Neural progenitor cell (in vitro differentiated cells): Measurements from ENCODE around the gene SLCO3A1. TPM values are rescaled to one million over a fixed set of nuclear protein-coding genes. Genes with fewer than 3 reads are reported as not detected.

ENCODE experiments used
- DNase-seq: peaks from one replicate; pipeline ENCODE4 v3.0.0-alpha.2; 2016; ENCODE audit warnings: low spot score
- H2AFZ ChIP-seq: fragments of 200-600 bp; sonication (generic); replicated peaks from 2 replicates; pipeline ENCODE4 v1.6.1; 2016; ENCODE audit warnings: antibody characterized with exemption
- H3F3A ChIP-seq: fragments of 200-600 bp; sonication (generic); 2 replicates; pipeline ENCODE4 v1.6.1; 2016; ENCODE audit warnings: antibody characterized with exemption, low read depth
- H3K27ac ChIP-seq: fragments of 200-600 bp; sonication (generic); 2 replicates; pipeline ENCODE4 v1.5.1; 2016; ENCODE audit warnings: mild to moderate bottlenecking
- H3K27me3 ChIP-seq: fragments of 200-600 bp; sonication (generic); 2 replicates; pipeline ENCODE4 v1.6.1; 2016; ENCODE audit warnings: mild to moderate bottlenecking, moderate library complexity
- H3K36me3 ChIP-seq: fragments of 200-600 bp; sonication (generic); 2 replicates; pipeline ENCODE4 v1.5.1; 2016
- H3K4me1 ChIP-seq: fragments of 200-600 bp; sonication (generic); 2 replicates; pipeline ENCODE4 v1.6.1; 2016; ENCODE audit warnings: mixed run types
- H3K4me2 ChIP-seq: fragments of 200-600 bp; sonication (generic); 2 replicates; pipeline ENCODE4 v1.6.1; 2016
- H3K4me3 ChIP-seq: fragments of 200-600 bp; sonication (generic); 2 replicates; pipeline ENCODE4 v1.5.1; 2016
- H3K79me2 ChIP-seq: fragments of 200-600 bp; sonication (generic); 2 replicates; pipeline ENCODE4 v1.6.1; 2016; ENCODE audit warnings: low read depth
- H3K9ac ChIP-seq: fragments of 200-600 bp; sonication (generic); 2 replicates; pipeline ENCODE4 v1.6.1; 2016
- H3K9me3 ChIP-seq: fragments of 200-600 bp; sonication (generic); 2 replicates; pipeline ENCODE4 v1.5.1; 2016; ENCODE audit warnings: low read depth
- H4K20me1 ChIP-seq: fragments of 200-600 bp; sonication (generic); 2 replicates; pipeline ENCODE4 v1.6.1; 2016; ENCODE audit warnings: low read depth
- H3K27ac Mint-ChIP-seq: 3 replicates; pipeline ENCODE4 v1.8.0; 2021; ENCODE audit warnings: mixed read lengths
- H3K27me3 Mint-ChIP-seq: 2 replicates; pipeline ENCODE4 v1.8.0; 2022; ENCODE audit warnings: low read depth, mild to moderate bottlenecking, inconsistent platforms, moderate library complexity, mixed read lengths; ENCODE audit not compliant: insufficient read depth
- H3K36me3 Mint-ChIP-seq: 3 replicates; pipeline ENCODE4 v1.8.0; 2021; ENCODE audit warnings: mixed read lengths
- H3K4me1 Mint-ChIP-seq: 3 replicates; pipeline ENCODE4 v1.8.0; 2021; ENCODE audit warnings: mixed read lengths
- H3K4me3 Mint-ChIP-seq: 3 replicates; pipeline ENCODE4 v1.8.0; 2021; ENCODE audit warnings: mild to moderate bottlenecking, moderate library complexity, mixed read lengths
- H3K9me3 Mint-ChIP-seq: 3 replicates; pipeline ENCODE4 v1.8.0; 2020; ENCODE audit warnings: mixed read lengths
- EZH2 ChIP-seq: fragments of 200-600 bp; sonication (generic); IDR thresholded peaks from 2 replicates; pipeline ENCODE4 v1.6.1; 2017; ENCODE audit warnings: antibody characterized with exemption, mild to moderate bottlenecking, moderate library complexity
- EZH2phosphoT487 ChIP-seq: fragments of 200-600 bp; sonication (generic); IDR thresholded peaks from 2 replicates; pipeline ENCODE4 v1.6.1; 2017; ENCODE audit warnings: antibody characterized with exemption
- total RNA-seq: library from RNA; depleted of rRNA; stranded (reverse); fragments of >200 nt; gene quantifications from 2 replicates; pipeline ENCODE4 v1.2.3, GENCODE V29; 2015; ENCODE audit warnings: low replicate concordance
- TF ChIP-seq, protein P1 (sequence below): fragments of 200-600 bp; sonication (generic); IDR thresholded peaks from 2 replicates; pipeline ENCODE4 v1.5.1; 2017; ENCODE audit warnings: antibody characterized with exemption, mild to moderate bottlenecking

SLCO3A1 gene
- total RNA-seq, 1 donor from 2014 or later = 6.6 TPM

DNA sequence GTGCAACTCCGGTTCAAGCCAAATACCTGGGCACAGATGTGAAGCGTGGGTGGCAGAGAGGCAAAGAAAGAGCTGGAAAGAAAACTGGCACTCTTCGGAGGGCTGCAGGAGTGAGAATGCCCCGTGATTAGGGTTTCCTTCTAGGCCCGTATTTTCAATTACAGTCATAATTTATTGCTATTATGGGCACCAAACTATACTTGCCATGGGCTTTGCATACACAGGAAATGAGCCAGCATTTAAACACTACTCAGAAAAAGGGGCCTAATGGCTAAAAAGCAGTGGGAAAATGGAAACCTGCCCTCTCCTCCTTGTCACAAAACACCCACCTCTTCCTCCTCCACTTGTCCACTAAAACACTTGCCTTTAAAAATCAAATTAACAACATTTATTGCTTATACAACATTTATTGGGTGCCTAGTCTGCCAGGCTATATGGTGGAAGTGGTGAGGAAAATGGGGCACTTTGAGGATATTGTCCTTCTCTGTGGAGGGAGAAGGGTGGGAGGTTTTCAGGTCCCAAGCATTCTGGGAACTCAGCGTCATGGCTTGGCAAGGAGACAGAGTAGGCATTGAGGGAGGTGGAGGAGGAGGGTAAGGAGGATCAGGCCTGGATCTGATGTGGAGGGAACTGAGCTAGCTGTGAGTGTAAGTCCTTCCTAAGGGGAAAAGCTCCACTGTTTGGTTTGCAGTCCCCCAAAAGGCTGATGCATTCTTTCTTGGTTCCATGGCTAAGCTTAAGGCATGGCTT is 160.9 kb downstream of the SLCO3A1 start:
- Histone ChIP-seq H3F3A (no peaks in the 10 kb centered on the region), H2AFZ (no peak overlapping the region), H3K4me3 (no peak overlapping the region), H3K79me2 (no peaks in the 10 kb centered on the region), H3K4me1 (peaks cover 9% of the 10 kb centered on the region), H3K27ac (no peak overlapping the region), H3K9me3 (no peaks in the 10 kb centered on the region), H3K36me3 (no peaks in the 10 kb centered on the region), H3K4me2 (no peak overlapping the region), H3K9ac (no peak overlapping the region), H4K20me1 (peaks cover 6% of the 10 kb centered on the region), H3K27me3 (no peaks in the 10 kb centered on the region)
- Mint-ChIP-seq H3K4me1 (peaks cover 10% of the 10 kb centered on the region), H3K4me3 (no peak overlapping the region), H3K27ac (no peak overlapping the region), H3K9me3 (no peaks in the 10 kb centered on the region), H3K36me3 (no peaks in the 10 kb centered on the region), H3K27me3 (peaks cover 6% of the 10 kb centered on the region)
- DNase-seq = no peak
- TF ChIP-seq EZH2 (no peak), EZH2phosphoT487 (no peak)
- TF ChIP-seq, protein P1, sequence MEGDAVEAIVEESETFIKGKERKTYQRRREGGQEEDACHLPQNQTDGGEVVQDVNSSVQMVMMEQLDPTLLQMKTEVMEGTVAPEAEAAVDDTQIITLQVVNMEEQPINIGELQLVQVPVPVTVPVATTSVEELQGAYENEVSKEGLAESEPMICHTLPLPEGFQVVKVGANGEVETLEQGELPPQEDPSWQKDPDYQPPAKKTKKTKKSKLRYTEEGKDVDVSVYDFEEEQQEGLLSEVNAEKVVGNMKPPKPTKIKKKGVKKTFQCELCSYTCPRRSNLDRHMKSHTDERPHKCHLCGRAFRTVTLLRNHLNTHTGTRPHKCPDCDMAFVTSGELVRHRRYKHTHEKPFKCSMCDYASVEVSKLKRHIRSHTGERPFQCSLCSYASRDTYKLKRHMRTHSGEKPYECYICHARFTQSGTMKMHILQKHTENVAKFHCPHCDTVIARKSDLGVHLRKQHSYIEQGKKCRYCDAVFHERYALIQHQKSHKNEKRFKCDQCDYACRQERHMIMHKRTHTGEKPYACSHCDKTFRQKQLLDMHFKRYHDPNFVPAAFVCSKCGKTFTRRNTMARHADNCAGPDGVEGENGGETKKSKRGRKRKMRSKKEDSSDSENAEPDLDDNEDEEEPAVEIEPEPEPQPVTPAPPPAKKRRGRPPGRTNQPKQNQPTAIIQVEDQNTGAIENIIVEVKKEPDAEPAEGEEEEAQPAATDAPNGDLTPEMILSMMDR = no peak

- Histone ChIP-seq H3K9me3 (no peaks in the 10 kb centered on the region), H3K27me3 (no peaks in the 10 kb centered on the region), H3F3A (no peaks in the 10 kb centered on the region), H3K36me3 (no peaks in the 10 kb centered on the region), H3K9ac (no peak overlapping the region), H3K79me2 (no peaks in the 10 kb centered on the region), H3K4me2 (no peak overlapping the region), H2AFZ (no peak overlapping the region), H4K20me1 (no peaks in the 10 kb centered on the region), H3K4me1 (no peaks in the 10 kb centered on the region), H3K27ac (no peak overlapping the region), H3K4me3 (no peak overlapping the region)
- H3K36me3 Mint-ChIP-seq = no peaks in the 10 kb centered on the region
- no peak overlapping the region for H3K27ac Mint-ChIP-seq
- peaks cover 3% of the 10 kb centered on the region for H3K4me1 Mint-ChIP-seq
- TF ChIP-seq, protein P1 = no peak
- TF ChIP-seq EZH2 (no peak), EZH2phosphoT487 (no peak)
- H3K9me3 Mint-ChIP-seq = no peaks in the 10 kb centered on the region
- H3K4me3 Mint-ChIP-seq = no peak overlapping the region
- DNase-seq = no peak
- peaks cover 6% of the 10 kb centered on the region for H3K27me3 Mint-ChIP-seq
Measured at GRCh38 chr15:92017882-92018534, 164.5 kb downstream of the SLCO3A1 start.

GRCh38 chr15:92018535-92019239 is 165.2 kb downstream of the SLCO3A1 start:
- no peak overlapping the region for H2AFZ ChIP-seq
- no peaks in the 10 kb centered on the region for H3K27me3 ChIP-seq
- no peak overlapping the region for H3K27ac ChIP-seq
- DNase-seq = no peak
- H3K36me3 ChIP-seq = no peaks in the 10 kb centered on the region
- Mint-ChIP-seq H3K27me3 (peaks cover 6% of the 10 kb centered on the region), H3K36me3 (no peaks in the 10 kb centered on the region), H3K4me1 (no peaks in the 10 kb centered on the region), H3K9me3 (no peaks in the 10 kb centered on the region), H3K4me3 (no peak overlapping the region), H3K27ac (no peak overlapping the region)
- no peak overlapping the region for H3K4me3 ChIP-seq
- no peaks in the 10 kb centered on the region for H3K4me1 ChIP-seq
- TF ChIP-seq EZH2phosphoT487 = no peak
- no peak for TF ChIP-seq EZH2
- TF ChIP-seq, protein P1 = no peak
- no peak overlapping the region for H3K9ac ChIP-seq
- H3K4me2 ChIP-seq = no peak overlapping the region
- H3K9me3 ChIP-seq = no peaks in the 10 kb centered on the region
- no peaks in the 10 kb centered on the region for H3F3A ChIP-seq
- no peaks in the 10 kb centered on the region for H4K20me1 ChIP-seq
- no peaks in the 10 kb centered on the region for H3K79me2 ChIP-seq
